Stimulated activated CD4-positive, alpha-beta T cell treated with anti-CD3 and anti-CD28 coated beads, Interleukin-15, amount 100 ng/mL, for 24 hours (primary cell): ENCODE data around the gene SGTB.
"Not testable (repeated sequence)": the region's sequence is repeated elsewhere in the genome, so short reads cannot be mapped to it uniquely, and the experiment has no call there.

ENCODE experiments used
- DNase-seq: peaks from one replicate; pipeline ENCODE4 v3.0.0-alpha.2; 2020

Gene SGTB

GRCh38 chr5:65654713-65655112 is 67.2 kb downstream of the SGTB start:
- DNase-seq: no peak

GRCh38 chr5:65651144-65651543 is 70.8 kb downstream of the SGTB start:
- no peak for DNase-seq

DNA sequence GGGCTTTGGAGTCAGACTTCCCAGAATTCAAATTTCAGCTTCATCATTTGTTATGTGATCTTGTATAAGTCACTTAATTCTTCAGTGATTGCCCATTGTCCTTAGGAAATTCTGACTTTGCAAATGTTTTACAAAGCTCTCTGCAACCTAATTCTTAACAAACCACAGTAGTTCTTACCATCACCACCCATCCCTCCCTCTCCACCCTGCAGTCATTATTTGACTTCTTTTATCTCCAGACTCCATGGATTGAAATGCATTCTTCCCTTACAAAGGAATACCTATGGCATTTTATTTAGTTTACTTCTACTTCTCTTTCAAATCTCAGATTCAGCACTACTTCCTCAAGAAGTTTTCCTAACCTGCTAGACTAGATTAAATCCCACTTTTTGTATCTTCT is 74.0 kb downstream of the SGTB start:
- DNase-seq: no peak

DNA sequence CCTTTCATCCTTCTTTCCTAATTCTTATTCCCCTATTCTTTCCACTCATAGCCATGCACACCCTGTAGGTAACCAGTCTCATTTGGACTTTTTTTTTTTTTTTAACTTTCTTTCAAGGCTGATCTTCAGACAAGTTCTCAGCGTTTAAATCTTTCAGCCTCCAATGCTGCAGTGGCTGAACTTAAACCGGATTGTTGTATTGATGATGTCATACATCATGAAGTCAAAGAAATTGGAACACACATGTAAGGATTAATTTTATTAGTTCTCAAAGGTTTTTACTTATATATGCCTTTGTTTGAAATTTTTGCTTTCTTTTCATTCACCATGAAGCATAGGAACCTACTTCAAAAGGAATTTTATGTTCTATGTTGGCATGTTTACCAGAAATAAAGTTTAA is 75.0 kb downstream of the SGTB start:
- no peak for DNase-seq

GRCh38 chr5:65640240-65640639 is 81.7 kb downstream of the SGTB start:
- DNase-seq: no peak

GRCh38 chr5:65630981-65631380 is 90.9 kb downstream of the SGTB start:
- DNase-seq: no peak

DNA sequence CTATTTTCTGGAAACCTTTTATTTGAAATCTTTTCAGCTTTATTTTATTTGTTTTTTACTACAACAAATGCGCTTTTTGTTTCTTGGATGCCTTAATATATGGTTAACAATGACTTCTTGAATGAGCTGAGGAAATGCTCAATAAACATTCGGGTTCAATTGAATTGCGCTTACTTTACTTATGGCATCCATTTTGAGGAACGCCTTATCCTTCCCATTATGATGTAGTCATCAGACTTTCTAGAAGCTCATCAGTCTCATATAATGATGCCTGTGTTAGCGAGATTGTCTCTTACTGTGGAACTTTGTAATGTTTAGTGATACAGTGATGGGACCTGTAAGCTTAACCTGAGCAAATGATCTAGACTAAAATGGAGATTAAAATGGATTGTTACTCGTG is 96.2 kb downstream of the SGTB start:
- DNase-seq: no peak

DNA sequence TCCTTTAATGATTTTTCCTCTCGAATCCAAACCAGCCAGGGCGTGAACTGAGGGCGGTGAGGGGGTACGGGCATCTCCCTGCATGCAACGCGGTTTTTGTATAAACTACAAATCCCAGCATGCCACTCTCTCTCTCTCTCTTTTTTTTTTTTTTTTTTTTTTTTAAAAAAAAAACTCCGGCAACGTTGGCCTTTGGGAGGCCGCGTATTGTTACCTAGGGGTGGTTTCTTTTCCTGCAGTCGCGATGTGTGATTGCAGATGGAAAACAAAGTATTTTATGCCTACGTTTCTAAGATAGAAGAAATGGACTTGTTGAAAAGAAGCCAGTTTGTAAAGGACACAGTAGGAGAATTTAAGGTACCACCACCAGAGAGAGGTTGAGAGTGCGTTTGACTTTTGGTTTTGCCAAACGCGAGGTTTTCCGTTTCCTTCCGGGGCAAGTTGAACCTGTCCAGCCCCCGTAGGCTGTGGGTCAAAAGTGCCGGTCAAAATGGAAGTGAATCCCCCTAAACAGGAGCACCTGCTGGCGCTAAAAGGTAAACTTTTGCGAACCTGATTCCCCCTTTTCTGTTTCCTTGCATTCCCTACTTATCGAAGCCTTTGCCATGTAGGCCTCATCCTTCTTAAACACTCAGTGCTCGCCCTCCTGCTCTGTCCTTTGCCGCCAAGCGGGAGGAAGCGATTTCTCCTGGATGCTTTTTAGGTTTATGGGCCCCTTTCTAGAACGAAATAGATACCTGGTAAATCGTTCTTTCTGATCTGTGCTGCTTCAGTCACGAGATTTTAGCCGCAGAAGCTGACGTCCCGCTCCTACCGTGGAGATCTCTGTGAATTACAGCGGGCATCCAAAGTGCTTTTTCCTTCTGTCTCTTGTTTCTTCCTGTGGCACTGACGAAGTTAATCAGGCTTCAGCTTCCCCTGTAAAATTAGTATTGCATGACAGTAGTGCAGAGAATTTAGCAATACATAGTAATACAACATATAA is 97.0 kb downstream of the SGTB start, which contains the start of the genes SHLD3 and TRAPPC13:
SHLD3 (plus strand) TSS at position 457 of the 985 bp plus-strand sequence. CDS start 4,561 bp downstream, outside the sequence.
TRAPPC13 (plus strand) TSS at position 457 of the 985 bp plus-strand sequence; CDS start at position 491, 34 bp downstream.
- peak; percentile 82 for DNase-seq

- peak; percentile 92 for DNase-seq
Observed at GRCh38 chr5:65624025-65624570, 97.8 kb downstream of the SGTB start, which contains the start of gene TRIM23. Gene TRIM23 (minus strand): TSS chr5:65624333. CDS start chr5:65624274, 59 bp downstream.

DNA sequence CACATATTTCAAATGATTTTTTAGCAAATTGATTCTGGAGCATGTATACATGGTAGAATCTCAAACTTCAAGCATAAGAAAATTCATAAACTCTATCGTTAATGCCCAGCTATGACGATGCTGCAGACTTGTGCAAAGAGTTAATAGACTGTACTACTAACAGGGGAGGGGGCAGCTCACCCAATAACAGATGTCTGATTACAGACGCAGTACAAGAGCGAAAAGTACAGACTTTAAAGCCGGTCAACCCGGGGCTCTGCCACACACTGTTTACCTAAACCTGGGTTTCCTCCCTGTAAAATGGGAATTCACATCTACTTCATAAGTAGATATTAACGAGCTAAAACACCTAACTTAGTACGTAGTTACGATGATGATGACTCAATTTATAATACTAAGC is 98.4 kb downstream of the SGTB start:
- DNase-seq: no peak

DNA sequence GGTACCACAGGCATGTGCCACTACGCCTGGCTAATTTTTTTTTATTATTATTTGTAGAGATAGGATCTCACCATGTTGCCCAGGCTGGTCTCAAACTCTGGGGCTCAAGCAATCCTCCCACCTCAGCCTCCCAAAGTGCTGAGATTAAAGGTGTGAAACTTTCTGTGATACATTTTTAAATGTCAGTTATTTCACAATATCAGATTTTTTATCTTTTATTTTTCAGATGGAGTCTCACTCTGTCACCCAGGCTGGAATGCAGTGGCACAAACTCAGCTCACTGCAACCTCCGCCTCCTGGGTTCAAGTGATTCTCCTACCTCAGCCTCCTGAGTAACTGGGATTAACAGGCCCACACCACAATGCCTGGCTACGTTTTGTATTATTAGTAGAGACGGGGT is 99.9 kb downstream of the SGTB start:
- DNase-seq: not testable (repeated sequence)

- no peak for DNase-seq
Observed at GRCh38 chr5:65620021-65620420, 101.9 kb downstream of the SGTB start.
